Endothelial cell of umbilical vein (primary cell): Measurements from ENCODE around the gene CRHR2. TPM values are rescaled to one million over a fixed set of nuclear protein-coding genes. Genes with fewer than 3 reads are reported as not detected.

Experiments
- BruUV-seq: library from RNA; stranded (reverse); fragments of 400-500 nt; replicated peaks from 2 replicates; lab custom pipeline; 2021; lab: Mats Ljungman, UMichigan
- CTCF ChIA-PET: fragments of 300-600, 350-600 bp; sonication (Branson Sonifier 250); formaldehyde crosslinking; loops from one replicate; lab custom pipeline; 2021; ENCODE audit warnings: antibody characterized with exemption, inconsistent platforms; lab: Charles Lee
- POLR2A ChIA-PET: fragments of 300-600, 350-600 bp; sonication (Branson Sonifier 250); formaldehyde crosslinking; loops from one replicate; lab custom pipeline; 2021; ENCODE audit warnings: antibody characterized with exemption, inconsistent platforms; lab: Charles Lee
- DNase-seq: peaks from one replicate; pipeline ENCODE4 v3.0.0-alpha.2; 2011; ENCODE audit warnings: low read depth, low spot score
- FAIRE-seq: peaks from 2 replicates; lab custom pipeline; 2011; peaks lifted over from hg19 to GRCh38; lab: Jason Lieb, UNC
- H2AFZ ChIP-seq: 2 replicates; pipeline ENCODE4 v1.6.0; 2012; ENCODE audit warnings: low read depth, low read length, control low read depth, inconsistent platforms
- H3K27ac ChIP-seq: 2 replicates; pipeline ENCODE4 v1.5.1; 2011; ENCODE audit warnings: low read depth, mild to moderate bottlenecking, control low read depth, low read length, moderate library complexity; ENCODE audit not compliant: insufficient read depth
- H3K27me3 ChIP-seq, 2 experiments: 2 replicates each; pipeline versions ENCODE4 v1.6.0 to v1.6.1; 2011; ENCODE audit warnings: low read length in 2 of 2, mixed read lengths in 1 of 2; ENCODE audit not compliant: control insufficient read depth in 2 of 2, insufficient read depth in 2 of 2
- H3K36me3 ChIP-seq, 2 experiments: 2 replicates in 1 of 2; 3 replicates in 1 of 2; pipeline ENCODE4 v1.5.1; 2011; ENCODE audit warnings: low read length in 2 of 2, mild to moderate bottlenecking in 1 of 2, moderate library complexity in 1 of 2; ENCODE audit not compliant: control insufficient read depth in 2 of 2, insufficient read depth in 2 of 2; ENCODE audit errors: extremely low read depth in 1 of 2
- H3K4me1 ChIP-seq: 3 replicates; pipeline ENCODE4 v1.5.1; 2011; ENCODE audit warnings: mild to moderate bottlenecking, low read length; ENCODE audit not compliant: control insufficient read depth, insufficient read depth; ENCODE audit errors: extremely low read depth
- H3K4me2 ChIP-seq: 2 replicates; pipeline ENCODE4 v1.6.1; 2011; ENCODE audit warnings: low read length, control low read depth, mixed read lengths; ENCODE audit not compliant: insufficient read depth
- H3K4me3 ChIP-seq, 3 experiments: fragments of 200-600 bp in 1 of 3; sonication (generic), shearing (Covaris generic) in 1 of 3; replicated peaks in 1 of 3; 2 replicates each; pipeline ENCODE4 v1.5.1; 2011 to 2016; ENCODE audit warnings: control low read depth in 3 of 3, low read length in 3 of 3, mild to moderate bottlenecking in 2 of 3, inconsistent platforms in 1 of 3, low read depth in 1 of 3, moderate library complexity in 1 of 3; ENCODE audit not compliant: insufficient read depth in 1 of 3
- H3K79me2 ChIP-seq: 2 replicates; pipeline ENCODE4 v1.6.0; 2012; ENCODE audit warnings: low read length, inconsistent platforms; ENCODE audit not compliant: control insufficient read depth, insufficient read depth
- H3K9ac ChIP-seq: replicated peaks from 2 replicates; pipeline ENCODE3; 2011; ENCODE audit warnings: low read length, control low read depth; ENCODE audit not compliant: insufficient read depth; ENCODE audit errors: extremely low read depth
- H3K9me1 ChIP-seq: replicated peaks from 3 replicates; pipeline ENCODE4 v1.6.0; 2011; ENCODE audit warnings: mild to moderate bottlenecking, low read length; ENCODE audit not compliant: control insufficient read depth, insufficient read depth; ENCODE audit errors: extremely low read depth
- H3K9me3 ChIP-seq: replicated peaks from 2 replicates; pipeline ENCODE4 v1.5.1; 2012; ENCODE audit warnings: low read length, inconsistent platforms; ENCODE audit not compliant: control insufficient read depth, insufficient read depth
- H4K20me1 ChIP-seq: replicated peaks from 2 replicates; pipeline ENCODE3; 2011; ENCODE audit warnings: mild to moderate bottlenecking, low read length; ENCODE audit not compliant: control insufficient read depth, insufficient read depth; ENCODE audit errors: extremely low read depth
- EZH2 ChIP-seq: IDR thresholded peaks from 2 replicates; pipeline ENCODE4 v1.6.1; 2012; ENCODE audit warnings: borderline replicate concordance, low read depth, mild to moderate bottlenecking, moderate library complexity, low read length, inconsistent platforms; ENCODE audit not compliant: severe bottlenecking
- FOS ChIP-seq: IDR thresholded peaks from 2 replicates; pipeline ENCODE4 v1.6.1; 2011; ENCODE audit warnings: mild to moderate bottlenecking, low read length, moderate library complexity, borderline replicate concordance; ENCODE audit not compliant: insufficient read depth
- GATA2 ChIP-seq: IDR thresholded peaks from 2 replicates; pipeline ENCODE4 v1.7.0; 2011; ENCODE audit warnings: low read depth, mild to moderate bottlenecking, moderate library complexity, mixed read lengths, low read length; ENCODE audit not compliant: insufficient read length, insufficient read depth
- JUN ChIP-seq: IDR thresholded peaks from 2 replicates; pipeline ENCODE4 v1.6.1; 2011; ENCODE audit warnings: borderline replicate concordance, low read depth; ENCODE audit not compliant: insufficient read length, insufficient read depth
- MYC ChIP-seq: IDR thresholded peaks from one replicate; pipeline ENCODE4 v1.6.1; 2011; ENCODE audit warnings: mild to moderate bottlenecking, low read depth, low read length
- POLR2AphosphoS5 ChIP-seq: IDR thresholded peaks from 2 replicates; pipeline ENCODE4 v1.6.1; 2012; ENCODE audit warnings: low read depth, mild to moderate bottlenecking, control low read depth, low read length, moderate library complexity; ENCODE audit not compliant: insufficient read depth
- dilution Hi-C: fragments of 300-500 bp; cut with MboI; formaldehyde crosslinking; loops from one replicate; pipeline ENCODE4 v1.15.0; 2019; ENCODE audit warnings: low sequenced_read_pairs; ENCODE audit not compliant: extremely low pct_ligation_motif_present
- intact Hi-C: fragments of 100-400 bp; cut with micrococcal nuclease; formaldehyde crosslinking; loops from one replicate; pipeline ENCODE4 v1.10.0; 2022
- polyA plus RNA-seq, 4 experiments: library from polyadenylated mRNA; depleted of rRNA in 3 of 4; stranded (reverse) in 3 of 4; unstranded in 1 of 4; fragments of >200 nt; gene quantifications; 2 replicates each; pipeline versions ENCODE4 v1.2.1 to v1.2.3, GENCODE V29; 2011 to 2012; ENCODE audit warnings: missing spikeins in 1 of 4
- total RNA-seq: library from RNA; stranded (reverse); gene quantifications from 2 replicates; pipeline ENCODE4 v1.2.3, GENCODE V29; 2021
- TF ChIP-seq, protein P1 (sequence below), 2 donors: IDR thresholded peaks; 1 replicate in 1 of 2; 2 replicates in 1 of 2; pipeline ENCODE4 v1.5.1; 2011; ENCODE audit warnings: low read length in 2 of 2, mild to moderate bottlenecking in 2 of 2, moderate library complexity in 2 of 2, control low read depth in 1 of 2, inconsistent platforms in 1 of 2, low read depth in 1 of 2; ENCODE audit not compliant: insufficient read depth in 1 of 2; ENCODE audit errors: extremely low read depth in 1 of 2
- TF ChIP-seq, protein P2 (sequence below): IDR thresholded peaks from 2 replicates; pipeline ENCODE4 v1.6.1; 2011; ENCODE audit not compliant: insufficient read depth, insufficient read length

CRHR2 gene
- total and polyA plus RNA-seq, 2 donors (not counting 3 experiments of a cell fraction or from before 2014, with no cell fraction given): not detected

DNA sequence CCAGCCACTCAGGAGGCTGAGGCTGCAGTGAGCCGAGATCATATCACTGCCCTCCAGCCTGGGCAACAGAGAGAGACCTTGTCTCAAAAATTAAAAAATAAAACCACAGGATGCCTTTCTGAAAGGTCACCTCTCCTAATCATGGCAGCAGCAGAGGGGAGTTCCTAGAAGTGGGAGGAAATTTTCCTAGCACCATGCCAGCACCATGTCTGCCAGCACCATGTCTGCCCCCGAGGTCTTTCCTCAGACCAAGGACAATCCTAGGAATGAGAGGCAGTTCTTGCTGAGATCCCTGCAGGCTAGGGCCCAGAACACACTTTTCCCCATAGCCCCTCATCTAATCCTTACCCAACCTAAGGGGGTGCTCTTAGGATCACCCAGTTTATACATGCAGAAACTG, 47.4 kb upstream of the CRHR2 start:
- DNase-seq: no peak

DNA sequence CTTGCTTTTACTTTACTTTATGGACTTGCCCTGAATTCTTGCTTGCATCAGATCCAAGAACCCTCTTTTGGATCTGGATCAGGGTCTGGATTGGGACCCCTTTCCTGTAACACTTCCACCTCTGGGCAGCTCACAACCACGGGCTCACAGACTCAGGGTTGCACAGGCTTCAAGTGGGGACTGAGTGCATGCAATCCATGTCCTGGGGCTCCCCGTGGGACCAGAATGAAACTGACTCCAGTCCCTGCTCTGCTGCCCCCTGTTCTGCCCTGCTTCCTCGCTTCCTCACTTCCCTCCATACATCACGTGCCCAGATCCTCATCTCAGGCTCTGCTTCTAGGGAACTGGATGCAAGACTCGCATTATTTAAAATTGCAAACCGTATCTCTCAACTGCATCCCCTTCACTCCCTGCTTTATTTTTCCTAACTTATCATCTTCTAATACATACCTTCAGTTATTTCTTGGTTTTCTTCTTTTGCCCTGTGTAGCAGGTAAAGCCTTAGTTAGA, 46.4 kb upstream of the CRHR2 start:
- FAIRE-seq: no peak

More for the DNA sequence above, 47.4 kb upstream of the CRHR2 start:
- H3K9me3 ChIP-seq: no peaks in the 10 kb centered on the region
- H3K4me1 ChIP-seq: no peaks in the 10 kb centered on the region
- CTCF ChIA-PET: no interaction called here
- POLR2A ChIA-PET: no interaction called here
- no peak overlapping the region for H3K4me3 ChIP-seq
- H2AFZ ChIP-seq: no peak overlapping the region
- H3K4me2 ChIP-seq: no peak overlapping the region
- H4K20me1 ChIP-seq: no peaks in the 10 kb centered on the region
- no peaks in the 10 kb centered on the region for H3K79me2 ChIP-seq
- no TSS peak for BruUV-seq
- no peaks in the 10 kb centered on the region for H3K9me1 ChIP-seq
- no peaks in the 10 kb centered on the region for H3K36me3 ChIP-seq
- dilution Hi-C loops (no loop called here), intact Hi-C loops (no loop called here)
- TF ChIP-seq FOS (no peak), POLR2AphosphoS5 (no peak), MYC (no peak)
- TF ChIP-seq, protein P1, sequence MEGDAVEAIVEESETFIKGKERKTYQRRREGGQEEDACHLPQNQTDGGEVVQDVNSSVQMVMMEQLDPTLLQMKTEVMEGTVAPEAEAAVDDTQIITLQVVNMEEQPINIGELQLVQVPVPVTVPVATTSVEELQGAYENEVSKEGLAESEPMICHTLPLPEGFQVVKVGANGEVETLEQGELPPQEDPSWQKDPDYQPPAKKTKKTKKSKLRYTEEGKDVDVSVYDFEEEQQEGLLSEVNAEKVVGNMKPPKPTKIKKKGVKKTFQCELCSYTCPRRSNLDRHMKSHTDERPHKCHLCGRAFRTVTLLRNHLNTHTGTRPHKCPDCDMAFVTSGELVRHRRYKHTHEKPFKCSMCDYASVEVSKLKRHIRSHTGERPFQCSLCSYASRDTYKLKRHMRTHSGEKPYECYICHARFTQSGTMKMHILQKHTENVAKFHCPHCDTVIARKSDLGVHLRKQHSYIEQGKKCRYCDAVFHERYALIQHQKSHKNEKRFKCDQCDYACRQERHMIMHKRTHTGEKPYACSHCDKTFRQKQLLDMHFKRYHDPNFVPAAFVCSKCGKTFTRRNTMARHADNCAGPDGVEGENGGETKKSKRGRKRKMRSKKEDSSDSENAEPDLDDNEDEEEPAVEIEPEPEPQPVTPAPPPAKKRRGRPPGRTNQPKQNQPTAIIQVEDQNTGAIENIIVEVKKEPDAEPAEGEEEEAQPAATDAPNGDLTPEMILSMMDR (IDR thresholded peaks at IDR 0.05; ENCODE audit: extremely low read depth in 1 of 2, insufficient read depth in 1 of 2, low read depth in 1 of 2, low read length in 2 of 2): no peak
- H3K27ac ChIP-seq: no peak overlapping the region
- H3K27me3 ChIP-seq: peaks cover 7 to 15% of the 10 kb centered on the region in 2 experiments
- FAIRE-seq: no peak
- H3K9ac ChIP-seq: no peak overlapping the region

More for the DNA sequence above, 46.4 kb upstream of the CRHR2 start:
- TF ChIP-seq MYC: no peak
- no peak for TF ChIP-seq GATA2
- TF ChIP-seq, protein P1 (IDR thresholded peaks at IDR 0.05; ENCODE audit: extremely low read depth in 1 of 2, insufficient read depth in 1 of 2, low read depth in 1 of 2, low read length in 2 of 2): no peak
- TF ChIP-seq POLR2AphosphoS5: no peak
- TF ChIP-seq, protein P2, sequence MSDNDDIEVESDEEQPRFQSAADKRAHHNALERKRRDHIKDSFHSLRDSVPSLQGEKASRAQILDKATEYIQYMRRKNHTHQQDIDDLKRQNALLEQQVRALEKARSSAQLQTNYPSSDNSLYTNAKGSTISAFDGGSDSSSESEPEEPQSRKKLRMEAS: no peak
- TF ChIP-seq JUN: no peak
- TF ChIP-seq FOS: no peak
- no peak for TF ChIP-seq EZH2
- Histone ChIP-seq H3K4me2 (no peak overlapping the region), H3K4me1 (no peaks in the 10 kb centered on the region), H3K9me3 (no peaks in the 10 kb centered on the region), H2AFZ (no peak overlapping the region), H3K27ac (no peak overlapping the region), H3K4me3 (no peak overlapping the region), H4K20me1 (no peaks in the 10 kb centered on the region), H3K79me2 (no peaks in the 10 kb centered on the region), H3K27me3 (peaks cover 7 to 15% of the 10 kb centered on the region in 2 experiments), H3K9me1 (no peaks in the 10 kb centered on the region), H3K36me3 (no peaks in the 10 kb centered on the region), H3K9ac (no peak overlapping the region)
- POLR2A ChIA-PET: no interaction called here
- dilution Hi-C loops (no loop called here), intact Hi-C loops (no loop called here)
- BruUV-seq: no TSS peak
- CTCF ChIA-PET: no interaction called here
- DNase-seq: no peak
